GM23338 (cell line): ENCODE measurements around the gene FER. TPM values are rescaled to one million over a fixed set of nuclear protein-coding genes. Genes with fewer than 3 reads are reported as not detected.

Source experiments
- ATAC-seq: fragments of 200-7000 bp; cut with Tn5 transposase; 3 replicates; pipeline ENCODE4 v1.9.1; 2020
- DNase-seq: peaks from one replicate; pipeline ENCODE4 v3.0.0-alpha.2; 2015; ENCODE audit warnings: low spot score
- H2AFZ ChIP-seq: fragments of 200-600 bp; sonication (generic); 2 replicates; pipeline ENCODE4 v1.8.0; 2016; ENCODE audit warnings: antibody characterized with exemption, mild to moderate bottlenecking, moderate library complexity
- H3F3A ChIP-seq: fragments of 200-600 bp; sonication (generic); replicated peaks from 2 replicates; pipeline ENCODE4 v1.8.0; 2017; ENCODE audit warnings: antibody characterized with exemption, mixed run types, low read depth
- H3K27ac ChIP-seq: fragments of 200-600 bp; sonication (generic); 2 replicates; pipeline ENCODE4 v1.6.1; 2016; ENCODE audit warnings: low read depth
- H3K27me3 ChIP-seq: fragments of 200-600 bp; sonication (generic); 2 replicates; pipeline ENCODE4 v1.8.0; 2016; ENCODE audit warnings: mild to moderate bottlenecking, mixed run types, moderate library complexity; ENCODE audit not compliant: insufficient read depth
- H3K36me3 ChIP-seq: fragments of 200-600 bp; sonication (generic); 2 replicates; pipeline ENCODE4 v1.8.0; 2016; ENCODE audit warnings: mild to moderate bottlenecking; ENCODE audit not compliant: insufficient read depth
- H3K4me1 ChIP-seq: fragments of 200-600 bp; sonication (generic); 2 replicates; pipeline ENCODE4 v1.8.0; 2016; ENCODE audit warnings: mild to moderate bottlenecking, moderate library complexity; ENCODE audit not compliant: insufficient read depth
- H3K4me2 ChIP-seq: fragments of 200-600 bp; sonication (generic); 2 replicates; pipeline ENCODE4 v1.7.1; 2017; ENCODE audit warnings: mixed run types
- H3K4me3 ChIP-seq: fragments of 200-600 bp; sonication (generic); 2 replicates; pipeline ENCODE4 v1.6.1; 2016; ENCODE audit warnings: mixed run types
- H3K79me2 ChIP-seq: fragments of 200-600 bp; sonication (generic); replicated peaks from 2 replicates; pipeline ENCODE4 v1.8.0; 2017; ENCODE audit warnings: mild to moderate bottlenecking; ENCODE audit not compliant: insufficient read depth
- H3K9me2 ChIP-seq: fragments of 200-600 bp; sonication (generic); 2 replicates; pipeline ENCODE4 v1.8.0; 2017; ENCODE audit not compliant: insufficient read depth
- H4K20me1 ChIP-seq: fragments of 200-600 bp; sonication (generic); replicated peaks from 2 replicates; pipeline ENCODE4 v1.8.0; 2017; ENCODE audit warnings: mild to moderate bottlenecking; ENCODE audit not compliant: insufficient read depth
- H3K27ac Mint-ChIP-seq: 2 replicates; pipeline ENCODE4 v1.8.0; 2020; ENCODE audit warnings: inconsistent platforms, mild to moderate bottlenecking, moderate library complexity, mixed read lengths
- H3K27me3 Mint-ChIP-seq: 3 replicates; pipeline ENCODE4 v1.8.0; 2022; ENCODE audit warnings: low read depth, mild to moderate bottlenecking, moderate library complexity, mixed read lengths, inconsistent platforms; ENCODE audit not compliant: insufficient read depth, poor library complexity
- H3K36me3 Mint-ChIP-seq: 3 replicates; pipeline ENCODE4 v1.8.0; 2021; ENCODE audit warnings: low read depth, mild to moderate bottlenecking, inconsistent platforms, moderate library complexity, mixed read lengths
- H3K4me1 Mint-ChIP-seq: 3 replicates; pipeline ENCODE4 v1.8.0; 2020; ENCODE audit warnings: mild to moderate bottlenecking, inconsistent platforms, mixed read lengths
- H3K4me3 Mint-ChIP-seq: 3 replicates; pipeline ENCODE4 v1.8.0; 2021; ENCODE audit warnings: moderate library complexity, mild to moderate bottlenecking, inconsistent platforms, mixed read lengths
- H3K9me3 Mint-ChIP-seq: 3 replicates; pipeline ENCODE4 v1.8.0; 2020; ENCODE audit warnings: moderate library complexity, mild to moderate bottlenecking, inconsistent platforms, mixed read lengths
- EZH2 ChIP-seq: fragments of 200-600 bp; sonication (generic); IDR thresholded peaks from one replicate; pipeline ENCODE4 v1.8.0; 2017; ENCODE audit warnings: antibody characterized with exemption, mild to moderate bottlenecking, low read depth; ENCODE audit not compliant: unreplicated experiment
- EZH2phosphoT487 ChIP-seq: fragments of 200-600 bp; sonication (generic); IDR thresholded peaks from one replicate; pipeline ENCODE4 v1.8.1; 2018; ENCODE audit warnings: antibody characterized with exemption; ENCODE audit not compliant: unreplicated experiment
- JUNB ChIP-seq: IDR thresholded peaks from one replicate; pipeline ENCODE4 v1.6.1; 2016; ENCODE audit warnings: antibody characterized with exemption; ENCODE audit not compliant: unreplicated experiment
- NANOG ChIP-seq: IDR thresholded peaks from 2 replicates; pipeline ENCODE4 v1.6.1; 2016; ENCODE audit warnings: antibody characterized with exemption, borderline replicate concordance
- POLR2AphosphoS5 ChIP-seq: IDR thresholded peaks from 2 replicates; pipeline ENCODE4 v1.6.1; 2016; ENCODE audit warnings: antibody characterized with exemption, low read depth
- REST ChIP-seq: IDR thresholded peaks from one replicate; pipeline ENCODE4 v1.6.1; 2018; ENCODE audit warnings: antibody characterized with exemption; ENCODE audit not compliant: unreplicated experiment
- ZNF114 ChIP-seq: fragments of 250-450 bp; sonication (Bioruptor Pico); IDR thresholded peaks from 2 replicates; pipeline ENCODE4 v1.5.0; 2020; ENCODE audit warnings: mild to moderate bottlenecking, moderate library complexity
- ZNF331 ChIP-seq: fragments of 250-450 bp; sonication (Bioruptor Pico); IDR thresholded peaks from 2 replicates; pipeline ENCODE4 v1.5.0; 2020; ENCODE audit warnings: low read depth, mild to moderate bottlenecking, moderate library complexity
- polyA plus RNA-seq: library from polyadenylated mRNA; unstranded; fragments of >200 nt; fragmentation: Nextera tagmentation; extraction: Ambion mirVana; gene quantifications from 2 replicates; pipeline ENCODE4 v1.2.1, GENCODE V29; 2016
- total RNA-seq: library from RNA; depleted of rRNA; stranded (reverse); fragments of >200 nt; shearing (Covaris generic); gene quantifications from 2 replicates; pipeline ENCODE4 v1.2.3, GENCODE V29; 2014
- TF ChIP-seq, protein P1 (sequence below), 2 experiments: fragments of 200-600 bp in 1 of 2; sonication (generic) in 1 of 2; conservative IDR thresholded peaks; 2 replicates each; pipeline versions ENCODE4 v1.5.1 to v1.6.1; 2016 to 2017; ENCODE audit warnings: antibody characterized with exemption in 2 of 2, low read depth in 2 of 2, mild to moderate bottlenecking in 2 of 2, moderate library complexity in 1 of 2

The FER gene
- total and polyA plus RNA-seq, 2 experiments from 2014 or later, result 17.4 to 34.8 TPM

DNA sequence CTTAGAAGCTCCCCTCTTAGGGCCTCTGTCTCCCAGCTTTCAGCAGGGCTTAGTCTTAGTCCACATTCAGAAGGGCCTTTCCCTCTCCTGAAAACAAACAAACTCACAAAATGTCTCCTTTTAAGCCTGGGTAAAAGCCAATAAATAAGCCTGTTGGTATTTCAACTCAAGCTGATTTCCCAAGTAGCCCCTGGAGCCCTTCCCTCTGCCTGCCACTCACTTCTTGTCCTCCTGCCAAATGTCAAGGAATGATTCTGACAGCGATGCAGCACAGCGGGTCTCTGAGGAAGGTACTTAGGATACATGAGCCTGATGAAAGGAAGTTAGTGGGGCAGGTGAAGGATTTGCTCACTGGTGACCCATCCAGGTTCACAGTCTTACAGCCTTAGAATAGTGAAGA, 451.6 kb downstream of the FER start:
- Histone ChIP-seq H3F3A (no peaks in the 10 kb centered on the region), H3K4me2 (no peak overlapping the region), H3K36me3 (no peaks in the 10 kb centered on the region), H4K20me1 (no peaks in the 10 kb centered on the region), H3K27ac (no peak overlapping the region), H3K4me1 (peaks cover 28% of the 10 kb centered on the region), H3K79me2 (no peaks in the 10 kb centered on the region), H3K27me3 (no peaks in the 10 kb centered on the region), H2AFZ (no peak overlapping the region), H3K9me2 (0 out of 2 replicates have a peak, but pooled peaks cover 5% of the 10 kb centered on the region), H3K4me3 (no peak overlapping the region)
- TF ChIP-seq ZNF114 (CRISPR knock-in tag) (no peak), EZH2 (no peak)
- Mint-ChIP-seq H3K36me3 (no peaks in the 10 kb centered on the region), H3K27me3 (no peaks in the 10 kb centered on the region), H3K4me3 (no peak overlapping the region), H3K9me3 (peaks cover 1% of the 10 kb centered on the region; the same call in 1 of the 3 replicates), H3K4me1 (peaks cover 30% of the 10 kb centered on the region), H3K27ac (no peak overlapping the region)
- no peak for DNase-seq
- no peak for ATAC-seq

DNA sequence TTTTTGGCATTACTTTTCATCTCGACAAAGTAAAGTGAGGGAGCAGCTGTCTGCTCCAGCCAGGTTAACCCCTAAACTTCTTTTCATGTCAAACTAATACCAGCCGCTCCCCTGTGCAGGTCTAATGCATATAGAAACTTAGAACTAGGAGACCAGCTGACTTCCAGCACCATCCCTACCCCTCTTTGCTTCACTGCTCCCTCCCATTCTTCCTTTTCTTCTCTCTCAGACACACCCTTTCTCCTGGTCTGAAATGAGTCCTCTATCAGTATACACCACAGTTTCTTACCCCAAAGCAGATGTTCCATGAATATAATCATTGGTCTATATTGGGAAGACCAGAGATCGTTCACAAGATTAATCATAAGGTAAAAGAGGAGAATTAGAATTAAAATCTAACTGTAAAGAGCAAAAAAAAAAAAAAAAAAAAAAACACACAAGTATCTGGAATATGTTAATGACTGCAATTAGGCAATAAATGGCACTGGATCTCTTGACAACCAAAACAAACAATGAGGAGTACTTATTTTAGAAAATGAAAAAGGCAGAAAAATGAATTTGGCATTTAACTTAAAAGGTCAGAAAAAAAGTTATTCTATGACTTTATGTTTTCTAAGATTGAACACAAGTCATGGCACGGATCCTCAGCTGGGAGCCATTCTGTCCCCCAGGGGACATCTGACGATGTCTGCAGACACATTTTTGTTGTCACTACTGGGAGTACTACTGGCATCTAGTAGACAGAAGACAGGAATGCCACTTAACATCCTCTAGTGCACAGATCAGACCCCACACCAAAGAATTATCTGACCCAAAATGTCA, 452.3 kb downstream of the FER start:
- Mint-ChIP-seq H3K36me3 (no peaks in the 10 kb centered on the region), H3K4me1 (peaks cover 22% of the 10 kb centered on the region), H3K9me3 (peaks cover 6% of the 10 kb centered on the region; the same call in 1 of the 3 replicates), H3K4me3 (no peak overlapping the region), H3K27ac (no peak overlapping the region), H3K27me3 (no peaks in the 10 kb centered on the region)
- H3K4me2 ChIP-seq, result no peak overlapping the region
- peaks cover 21% of the 10 kb centered on the region for H3K4me1 ChIP-seq
- H3K9me2 ChIP-seq, result 0 out of 2 replicates have a peak, but pooled peaks cover 5% of the 10 kb centered on the region
- no peak overlapping the region for H2AFZ ChIP-seq
- H3K36me3 ChIP-seq, result no peaks in the 10 kb centered on the region
- ATAC-seq, result no peak
- H3F3A ChIP-seq, result no peaks in the 10 kb centered on the region
- H3K4me3 ChIP-seq, result no peak overlapping the region
- no peak overlapping the region for H3K27ac ChIP-seq
- no peak for DNase-seq
- H4K20me1 ChIP-seq, result no peaks in the 10 kb centered on the region
- H3K27me3 ChIP-seq, result no peaks in the 10 kb centered on the region
- no peaks in the 10 kb centered on the region for H3K79me2 ChIP-seq
- TF ChIP-seq EZH2phosphoT487 (no peak), NANOG (no peak), POLR2AphosphoS5 (no peak), ZNF114 (CRISPR knock-in tag) (no peak), REST (no peak), JUNB (no peak), ZNF331 (no peak)
- TF ChIP-seq, protein P1, sequence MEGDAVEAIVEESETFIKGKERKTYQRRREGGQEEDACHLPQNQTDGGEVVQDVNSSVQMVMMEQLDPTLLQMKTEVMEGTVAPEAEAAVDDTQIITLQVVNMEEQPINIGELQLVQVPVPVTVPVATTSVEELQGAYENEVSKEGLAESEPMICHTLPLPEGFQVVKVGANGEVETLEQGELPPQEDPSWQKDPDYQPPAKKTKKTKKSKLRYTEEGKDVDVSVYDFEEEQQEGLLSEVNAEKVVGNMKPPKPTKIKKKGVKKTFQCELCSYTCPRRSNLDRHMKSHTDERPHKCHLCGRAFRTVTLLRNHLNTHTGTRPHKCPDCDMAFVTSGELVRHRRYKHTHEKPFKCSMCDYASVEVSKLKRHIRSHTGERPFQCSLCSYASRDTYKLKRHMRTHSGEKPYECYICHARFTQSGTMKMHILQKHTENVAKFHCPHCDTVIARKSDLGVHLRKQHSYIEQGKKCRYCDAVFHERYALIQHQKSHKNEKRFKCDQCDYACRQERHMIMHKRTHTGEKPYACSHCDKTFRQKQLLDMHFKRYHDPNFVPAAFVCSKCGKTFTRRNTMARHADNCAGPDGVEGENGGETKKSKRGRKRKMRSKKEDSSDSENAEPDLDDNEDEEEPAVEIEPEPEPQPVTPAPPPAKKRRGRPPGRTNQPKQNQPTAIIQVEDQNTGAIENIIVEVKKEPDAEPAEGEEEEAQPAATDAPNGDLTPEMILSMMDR (conservative IDR thresholded peaks at IDR 0.05; ENCODE audit: low read depth in 2 of 2), result no peak
